H1 (cell line): Measurements from ENCODE around the gene OTUD3. TPM values are rescaled to one million over a fixed set of nuclear protein-coding genes. Genes with fewer than 3 reads are reported as not detected.

Source experiments
- CTCF ChIA-PET: fragments of 300-600 bp; sonication (Branson Sonifier 250); formaldehyde crosslinking; loops from one replicate; lab custom pipeline; 2021; ENCODE audit not compliant: partially characterized antibody; lab: Charles Lee
- POLR2A ChIA-PET: fragments of 300-600 bp; sonication (Branson Sonifier 250); formaldehyde crosslinking; loops from one replicate; lab custom pipeline; 2021; ENCODE audit warnings: inconsistent platforms; ENCODE audit not compliant: partially characterized antibody; lab: Charles Lee
- DNase-seq, 2 experiments: peaks; one replicate each; pipeline versions ENCODE4 v3.0.0 to v3.0.0-alpha.2; 2010 to 2022; ENCODE audit warnings: low spot score in 2 of 2, low read depth in 1 of 2, mixed read lengths in 1 of 2
- FAIRE-seq: peaks from 2 replicates; lab custom pipeline; 2011; peaks lifted over from hg19 to GRCh38; lab: Jason Lieb, UNC
- H2AFZ ChIP-seq: 2 replicates; pipeline ENCODE4 v1.8.1; 2012; ENCODE audit warnings: low read length, inconsistent platforms
- H2AK5ac ChIP-seq: 2 replicates; pipeline ENCODE4 v1.6.1; 2013; ENCODE audit warnings: low read depth, low read length
- H2BK120ac ChIP-seq: replicated peaks from 2 replicates; pipeline ENCODE3; 2013; ENCODE audit warnings: low read depth, low read length, inconsistent platforms
- H2BK12ac ChIP-seq: 2 replicates; pipeline ENCODE4 v1.6.1; 2013; ENCODE audit warnings: low read depth, low read length
- H2BK15ac ChIP-seq: 2 replicates; pipeline ENCODE4 v1.6.1; 2013; ENCODE audit warnings: low read length
- H2BK20ac ChIP-seq: 2 replicates; pipeline ENCODE4 v1.6.1; 2013; ENCODE audit warnings: low read length
- H2BK5ac ChIP-seq: 2 replicates; pipeline ENCODE4 v1.6.1; 2013; ENCODE audit warnings: low read depth, low read length
- H3K14ac ChIP-seq: 2 replicates; pipeline ENCODE4 v1.6.1; 2013; ENCODE audit warnings: inconsistent platforms; ENCODE audit not compliant: insufficient read length
- H3K18ac ChIP-seq: 2 replicates; pipeline ENCODE4 v1.6.1; 2013; ENCODE audit warnings: low read length; ENCODE audit errors: extremely low read depth
- H3K23ac ChIP-seq: 2 replicates; pipeline ENCODE4 v1.6.1; 2013; ENCODE audit warnings: inconsistent platforms; ENCODE audit not compliant: insufficient read length
- H3K23me2 ChIP-seq: 2 replicates; pipeline ENCODE4 v1.6.1; 2013; ENCODE audit warnings: low read depth, low read length
- H3K27ac ChIP-seq: 2 replicates; pipeline ENCODE4 v1.6.1; 2011; ENCODE audit warnings: low read depth, low read length, inconsistent platforms
- H3K27me3 ChIP-seq, 4 experiments: replicated peaks in 1 of 4; 1 replicate in 1 of 4; 2 replicates in 3 of 4; pipeline versions ENCODE4 v1.6.1 to v1.8.1; 2011 to 2013; ENCODE audit warnings: low read length in 3 of 4, mild to moderate bottlenecking in 3 of 4, inconsistent platforms in 2 of 4, mixed read lengths in 2 of 4, moderate library complexity in 1 of 4; ENCODE audit not compliant: control insufficient read depth in 3 of 4, insufficient read depth in 3 of 4; ENCODE audit errors: extremely low read depth in 1 of 4
- H3K36me3 ChIP-seq, 4 experiments: 2 replicates each; pipeline versions ENCODE4 v1.6.1 to v1.8.1; 2011 to 2013; ENCODE audit warnings: mild to moderate bottlenecking in 4 of 4, low read length in 3 of 4, moderate library complexity in 2 of 4, control low read depth in 1 of 4, inconsistent platforms in 1 of 4; ENCODE audit not compliant: insufficient read depth in 4 of 4, control insufficient read depth in 2 of 4
- H3K4ac ChIP-seq: replicated peaks from 2 replicates; pipeline ENCODE3; 2013; ENCODE audit warnings: low read length, low read depth, mixed read lengths, inconsistent platforms; ENCODE audit not compliant: insufficient read length
- H3K4me1 ChIP-seq, 4 experiments: replicated peaks in 1 of 4; 1 replicate in 1 of 4; 2 replicates in 3 of 4; pipeline versions ENCODE4 v1.6.1 to v1.8.1; 2011 to 2013; ENCODE audit warnings: low read length in 3 of 4, inconsistent platforms in 2 of 4, mixed read lengths in 1 of 4; ENCODE audit not compliant: insufficient read depth in 4 of 4, control insufficient read depth in 3 of 4
- H3K4me2 ChIP-seq, 2 experiments: 2 replicates each; pipeline versions ENCODE4 v1.6.1 to v1.8.1; 2011 to 2013; ENCODE audit warnings: low read depth in 2 of 2, low read length in 2 of 2, control low read depth in 1 of 2, inconsistent platforms in 1 of 2, mild to moderate bottlenecking in 1 of 2; ENCODE audit not compliant: insufficient read depth in 1 of 2
- H3K4me3 ChIP-seq, 4 experiments: fragments of 200-600, 300-600 bp in 1 of 4; sonication (generic), shearing (Covaris generic), sonication (Bioruptor Twin) in 1 of 4; 2 replicates each; pipeline versions ENCODE4 v1.5.1 to v1.8.1; 2011 to 2016; ENCODE audit warnings: low read length in 4 of 4, low read depth in 3 of 4, control low read depth in 2 of 4, inconsistent platforms in 2 of 4, mild to moderate bottlenecking in 2 of 4, mixed read lengths in 1 of 4, moderate library complexity in 1 of 4; ENCODE audit not compliant: insufficient read depth in 2 of 4; ENCODE audit errors: extremely low read depth in 1 of 4
- H3K56ac ChIP-seq: replicated peaks from 2 replicates; pipeline ENCODE3; 2013; ENCODE audit warnings: low read depth, mild to moderate bottlenecking, mixed read lengths, low read length, inconsistent platforms; ENCODE audit not compliant: insufficient read length
- H3K79me1 ChIP-seq: 2 replicates; pipeline ENCODE4 v1.6.1; 2013; ENCODE audit warnings: low read depth, low read length, control low read depth
- H3K79me2 ChIP-seq, 2 experiments: 2 replicates each; pipeline versions ENCODE4 v1.6.1 to v1.8.1; 2012 to 2013; ENCODE audit warnings: low read length in 2 of 2, mild to moderate bottlenecking in 2 of 2, inconsistent platforms in 1 of 2; ENCODE audit not compliant: insufficient read depth in 2 of 2, control insufficient read depth in 1 of 2
- H3K9ac ChIP-seq, 4 experiments: replicated peaks in 1 of 4; 1 replicate in 1 of 4; 2 replicates in 3 of 4; pipeline versions ENCODE4 v1.6.1 to v1.8.1; 2011 to 2013; ENCODE audit warnings: low read depth in 3 of 4, low read length in 3 of 4, control low read depth in 2 of 4, mild to moderate bottlenecking in 2 of 4, moderate library complexity in 2 of 4, inconsistent platforms in 1 of 4; ENCODE audit errors: extremely low read depth in 1 of 4
- H3K9me3 ChIP-seq, 2 experiments: 2 replicates each; pipeline versions ENCODE4 v1.6.1 to v1.8.1; 2012 to 2013; ENCODE audit warnings: mild to moderate bottlenecking in 2 of 2, moderate library complexity in 2 of 2, control low read depth in 1 of 2, inconsistent platforms in 1 of 2, low read depth in 1 of 2, low read length in 1 of 2, mixed read lengths in 1 of 2; ENCODE audit not compliant: insufficient read depth in 2 of 2
- H4K20me1 ChIP-seq, 2 experiments: replicated peaks in 1 of 2; 2 replicates each; pipeline versions ENCODE3 to v1.8.1; 2011 to 2013; ENCODE audit warnings: inconsistent platforms in 2 of 2, low read length in 2 of 2, mild to moderate bottlenecking in 1 of 2; ENCODE audit not compliant: insufficient read depth in 2 of 2, control insufficient read depth in 1 of 2
- H4K5ac ChIP-seq: 2 replicates; pipeline ENCODE4 v1.6.1; 2013; ENCODE audit warnings: low read length, low read depth, mixed read lengths, inconsistent platforms; ENCODE audit not compliant: insufficient read length
- H4K8ac ChIP-seq: 2 replicates; pipeline ENCODE4 v1.8.0; 2013; ENCODE audit warnings: mild to moderate bottlenecking, moderate library complexity, low read length, inconsistent platforms; ENCODE audit not compliant: insufficient read depth; ENCODE audit errors: extremely low read depth
- H4K91ac ChIP-seq: replicated peaks from 2 replicates; pipeline ENCODE3; 2013; ENCODE audit warnings: low read length, mixed read lengths, inconsistent platforms; ENCODE audit not compliant: insufficient read length
- SIN3A ChIP-seq, 2 experiments: IDR thresholded peaks in 1 of 2; conservative IDR thresholded peaks in 1 of 2; 2 replicates each; pipeline ENCODE4 v1.6.1; 2011 to 2012; ENCODE audit warnings: low read length in 2 of 2, improper control_type of control experiment in 1 of 2, low read depth in 1 of 2, mild to moderate bottlenecking in 1 of 2
- WGBS, 2 experiments: shearing (Covaris generic) in 1 of 2; methylation state at CpG; one replicate each; pipeline versions ENCODE4 v1.1.6 to v1.1.7; 2013 to 2015; ENCODE audit warnings: low lambda C conversion rate in 2 of 2, mixed read lengths in 2 of 2, inconsistent platforms in 1 of 2, low coverage in 1 of 2, missing lambda C conversion rate in 1 of 2; ENCODE audit not compliant: insufficient replicate concordance in 2 of 2, insufficient coverage in 1 of 2, insufficient read length in 1 of 2; ENCODE audit errors: extremely low coverage in 1 of 2, missing lambda C conversion rate in 1 of 2; 5-methylcytosine and 5-hydroxymethylcytosine counted together
- polyA plus RNA-seq, 7 experiments: library from polyadenylated mRNA; depleted of rRNA in 3 of 7; stranded (reverse) in 5 of 7; unstranded in 2 of 7; fragments of >200 nt in 5 of 7; fragments of 200-250 nt in 2 of 7; gene quantifications; 1 replicate in 5 of 7; 2 replicates in 1 of 7; 4 replicates in 1 of 7; pipeline versions ENCODE4 v1.2.1 to v1.2.3, GENCODE V29; 2011 to 2013; ENCODE audit warnings: missing spikeins in 2 of 7, mixed read lengths in 2 of 7
- total RNA-seq: library from RNA; stranded (reverse); fragmentation: NEBNext Ultra II Directional; extraction: Animal tissue kit (Norgen Biotek cat#: 25700); gene quantifications from 2 replicates; pipeline ENCODE4 v1.2.1, GENCODE V29; 2021

The OTUD3 gene
- total and polyA plus RNA-seq, 2 of the 8 experiments (the other 6 are each of a cell fraction or from before 2014, with no cell fraction given): 6.3 to 11.9 TPM

- DNase-seq: no peak
Measured at GRCh38 chr1:19921310-19921709, 39.1 kb downstream of the OTUD3 start.

More at GRCh38 chr1:19921310-19921709, 39.1 kb downstream of the OTUD3 start:
- Histone ChIP-seq H2BK12ac (no peak overlapping the region), H2AK5ac (no peak overlapping the region), H3K4me1 (peaks cover 0 to 3% (median 0%) of the 10 kb centered on the region in 4 experiments; a peak in 1 of 7 replicates), H3K4ac (no peak overlapping the region), H4K91ac (no peak overlapping the region), H4K20me1 (no peaks in the 10 kb centered on the region), H2BK120ac (no peak overlapping the region), H3K27me3 (no peaks in the 10 kb centered on the region), H3K4me2 (no peak overlapping the region), H2AFZ (no peak overlapping the region), H3K36me3 (no peaks in the 10 kb centered on the region), H3K23me2 (no peaks in the 10 kb centered on the region; the same call in 1 of the 2 replicates), H3K56ac (no peak overlapping the region), H3K79me2 (no peaks in the 10 kb centered on the region), H3K27ac (no peak overlapping the region), H3K9ac (no peak overlapping the region), H2BK15ac (no peak overlapping the region), H2BK5ac (no peak overlapping the region), H2BK20ac (no peak overlapping the region), H4K8ac (no peak overlapping the region), H3K18ac (no peak overlapping the region), H3K9me3 (no peaks in the 10 kb centered on the region), H3K23ac (no peak overlapping the region), H3K79me1 (no peaks in the 10 kb centered on the region), H4K5ac (no peak overlapping the region), H3K14ac (no peak overlapping the region), H3K4me3 (no peak overlapping the region)
- no peak for FAIRE-seq
- CTCF ChIA-PET: interaction anchor here (0.8 to 10.5 kb wide), 17 partner anchors 9 to 509 kb away, joined by 3 to 127 read pairs (median 5); no protein-coding TSS in a partner anchor
- TF ChIP-seq SIN3A (conservative IDR thresholded peaks at IDR 0.05 in 1 of 2, IDR thresholded peaks at IDR 0.05 in 1 of 2; ENCODE audit: low read depth in 1 of 2, low read length in 2 of 2): no peak
- POLR2A ChIA-PET: interaction anchor here (0.5 to 1.3 kb wide), 4 partner anchors 26 to 351 kb away, joined by 3 to 4 read pairs (median 3); no protein-coding TSS in a partner anchor
- WGBS, 2 experiments: 87% methylated on average over 10 of the region's 13 CpGs; no CpG with 5 or more reads in 1 of the 2 experiments
